Measurements from ENCODE around the gene HOTAIR. TPM values are rescaled to one million over a fixed set of nuclear protein-coding genes. Genes with fewer than 3 reads are reported as not detected.

The HOTAIR gene
- total and polyA plus RNA-seq, 2 donors (not counting 1 experiment from before 2014, with no cell fraction given): not detected

DNA sequence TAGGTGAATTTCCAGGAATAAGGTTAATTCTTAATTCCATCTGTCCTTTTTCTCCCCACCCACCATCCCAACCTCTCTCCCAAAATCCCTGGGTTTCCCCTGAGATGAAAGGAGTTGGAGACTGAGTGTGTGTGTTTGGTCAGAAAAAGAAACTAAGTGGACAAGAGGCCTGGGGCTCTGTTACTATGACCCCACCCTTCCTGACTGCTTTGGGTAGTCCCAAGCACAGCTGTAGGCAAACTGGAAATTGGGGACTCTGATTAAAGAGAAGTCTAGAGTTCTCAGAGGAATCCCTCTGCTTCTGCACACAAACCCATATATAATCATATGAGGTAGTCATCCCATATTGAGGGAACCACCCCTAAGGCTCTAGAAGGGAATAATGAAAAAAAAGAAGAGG, 27.0 kb downstream of the HOTAIR start:
- no peak overlapping the region for H3K4me3 ChIP-seq (replicated peaks in 1 of 4; ENCODE audit: control extremely low read depth in 1 of 4, insufficient read depth in 1 of 4, low read depth in 3 of 4, low read length in 4 of 4)
- H3K27ac ChIP-seq (ENCODE audit: insufficient read depth, low read length): no peak overlapping the region
- H3K79me2 ChIP-seq (ENCODE audit: control insufficient read depth, insufficient read depth, low read length): no peaks in the 10 kb centered on the region
- H4K20me1 ChIP-seq (ENCODE audit: control insufficient read depth, extremely low read depth, insufficient read depth, low read length): peaks cover 2% of the 10 kb centered on the region
- H3K36me3 ChIP-seq (ENCODE audit: control insufficient read depth, insufficient read depth, low read length): no peaks in the 10 kb centered on the region
- no peak overlapping the region for H2AFZ ChIP-seq (ENCODE audit: low read length)
- H3K9me3 ChIP-seq (ENCODE audit: control insufficient read depth, insufficient read depth, low read depth, low read length): no peaks in the 10 kb centered on the region
- no peaks in the 10 kb centered on the region for H3K4me1 ChIP-seq (ENCODE audit: control insufficient read depth, extremely low read depth, insufficient read depth, low read length)
- H3K27me3 ChIP-seq (ENCODE audit: control insufficient read depth, insufficient read depth, low read length): peaks cover 91% of the 10 kb centered on the region
- TF ChIP-seq EZH2 (IDR thresholded peaks at IDR 0.05; ENCODE audit: low read length, missing control alignments): no peak
- TF ChIP-seq, protein P1, sequence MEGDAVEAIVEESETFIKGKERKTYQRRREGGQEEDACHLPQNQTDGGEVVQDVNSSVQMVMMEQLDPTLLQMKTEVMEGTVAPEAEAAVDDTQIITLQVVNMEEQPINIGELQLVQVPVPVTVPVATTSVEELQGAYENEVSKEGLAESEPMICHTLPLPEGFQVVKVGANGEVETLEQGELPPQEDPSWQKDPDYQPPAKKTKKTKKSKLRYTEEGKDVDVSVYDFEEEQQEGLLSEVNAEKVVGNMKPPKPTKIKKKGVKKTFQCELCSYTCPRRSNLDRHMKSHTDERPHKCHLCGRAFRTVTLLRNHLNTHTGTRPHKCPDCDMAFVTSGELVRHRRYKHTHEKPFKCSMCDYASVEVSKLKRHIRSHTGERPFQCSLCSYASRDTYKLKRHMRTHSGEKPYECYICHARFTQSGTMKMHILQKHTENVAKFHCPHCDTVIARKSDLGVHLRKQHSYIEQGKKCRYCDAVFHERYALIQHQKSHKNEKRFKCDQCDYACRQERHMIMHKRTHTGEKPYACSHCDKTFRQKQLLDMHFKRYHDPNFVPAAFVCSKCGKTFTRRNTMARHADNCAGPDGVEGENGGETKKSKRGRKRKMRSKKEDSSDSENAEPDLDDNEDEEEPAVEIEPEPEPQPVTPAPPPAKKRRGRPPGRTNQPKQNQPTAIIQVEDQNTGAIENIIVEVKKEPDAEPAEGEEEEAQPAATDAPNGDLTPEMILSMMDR (conservative IDR thresholded peaks at IDR 0.05 in 1 of 2, IDR thresholded peaks at IDR 0.05 in 1 of 2; ENCODE audit: low read depth in 1 of 2, low read length in 2 of 2): no peak
- no peak overlapping the region for H3K9ac ChIP-seq (ENCODE audit: insufficient read depth, low read length)
- no peak overlapping the region for H3K4me2 ChIP-seq (ENCODE audit: extremely low read depth, insufficient read depth, low read length)
- DNase-seq (ENCODE audit: low read depth in 2 of 2): no peak

DNA sequence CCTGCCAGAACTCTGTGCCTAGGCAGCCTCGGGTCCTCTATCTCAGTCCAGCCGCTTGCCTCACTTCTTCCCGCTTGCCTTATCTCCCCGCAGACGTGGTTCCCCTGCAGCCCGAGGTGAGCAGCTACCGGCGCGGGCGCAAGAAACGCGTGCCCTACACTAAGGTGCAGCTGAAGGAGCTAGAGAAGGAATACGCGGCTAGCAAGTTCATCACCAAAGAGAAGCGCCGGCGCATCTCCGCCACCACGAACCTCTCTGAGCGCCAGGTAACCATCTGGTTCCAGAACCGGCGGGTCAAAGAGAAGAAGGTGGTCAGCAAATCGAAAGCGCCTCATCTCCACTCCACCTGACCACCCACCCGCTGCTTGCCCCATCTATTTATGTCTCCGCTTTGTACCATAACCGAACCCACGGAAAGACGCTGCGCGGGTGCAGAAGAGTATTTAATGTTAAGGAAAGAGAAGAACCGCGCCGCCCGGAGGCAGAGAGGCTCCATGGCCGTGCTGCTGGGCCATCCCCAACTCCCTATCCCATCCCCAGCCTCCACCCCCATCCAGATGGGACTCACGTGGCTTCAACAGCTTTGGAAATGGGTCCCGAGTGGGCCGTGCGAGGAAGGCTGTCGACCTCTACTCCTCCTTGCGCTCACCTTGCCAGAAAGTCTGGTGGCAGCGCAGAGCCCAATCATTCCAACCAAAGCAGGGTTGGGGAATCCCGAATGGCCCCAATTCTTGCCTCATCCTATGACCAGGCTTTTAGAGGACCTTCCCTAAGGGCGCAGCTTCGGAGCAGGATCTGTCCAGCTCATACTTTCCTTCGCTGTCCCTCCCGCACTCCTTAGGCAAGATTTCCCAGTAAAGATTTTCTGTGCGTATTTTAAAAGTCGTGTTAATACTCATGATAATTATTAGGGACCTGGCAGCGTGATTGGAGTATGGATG, 29.6 kb downstream of the HOTAIR start:
- Histone ChIP-seq H2AFZ (ENCODE audit: low read length) (no peak overlapping the region), H3K9ac (ENCODE audit: insufficient read depth, low read length) (no peak overlapping the region), H3K27ac (ENCODE audit: insufficient read depth, low read length) (no peak overlapping the region), H3K4me2 (ENCODE audit: extremely low read depth, insufficient read depth, low read length) (no peak overlapping the region), H3K9me3 (ENCODE audit: control insufficient read depth, insufficient read depth, low read depth, low read length) (no peaks in the 10 kb centered on the region), H3K79me2 (ENCODE audit: control insufficient read depth, insufficient read depth, low read length) (no peaks in the 10 kb centered on the region), H3K27me3 (ENCODE audit: control insufficient read depth, insufficient read depth, low read length) (peaks cover 81% of the 10 kb centered on the region), H3K4me3 (replicated peaks in 1 of 4; ENCODE audit: control extremely low read depth in 1 of 4, insufficient read depth in 1 of 4, low read depth in 3 of 4, low read length in 4 of 4) (no peak overlapping the region), H3K36me3 (ENCODE audit: control insufficient read depth, insufficient read depth, low read length) (no peaks in the 10 kb centered on the region), H4K20me1 (ENCODE audit: control insufficient read depth, extremely low read depth, insufficient read depth, low read length) (peaks cover 2% of the 10 kb centered on the region), H3K4me1 (ENCODE audit: control insufficient read depth, extremely low read depth, insufficient read depth, low read length) (no peaks in the 10 kb centered on the region)
- TF ChIP-seq, protein P1 (conservative IDR thresholded peaks at IDR 0.05 in 1 of 2, IDR thresholded peaks at IDR 0.05 in 1 of 2; ENCODE audit: low read depth in 1 of 2, low read length in 2 of 2): no peak
- TF ChIP-seq EZH2 (IDR thresholded peaks at IDR 0.05; ENCODE audit: low read length, missing control alignments): peak; percentile 89
- no peak for DNase-seq (ENCODE audit: low read depth in 2 of 2)

DNA sequence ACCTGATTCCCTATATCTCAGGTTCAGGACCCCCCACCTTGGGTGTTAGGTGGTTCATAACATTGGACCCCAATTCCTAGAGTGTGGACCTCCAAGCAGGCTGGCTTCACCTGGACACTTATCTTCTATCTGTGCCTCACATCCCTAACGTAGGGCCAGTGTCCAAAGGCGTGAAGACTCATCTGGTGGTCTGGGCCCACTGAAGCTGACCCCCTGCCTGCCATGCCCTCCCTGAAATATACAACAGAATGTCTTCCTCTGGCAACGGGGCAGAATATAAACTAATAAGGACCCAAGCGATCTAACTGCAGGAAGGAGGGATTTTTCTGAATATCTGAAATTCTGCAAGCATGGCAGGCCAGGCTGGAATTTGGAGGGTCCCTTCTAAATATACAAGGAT, 30.5 kb downstream of the HOTAIR start:
- Histone ChIP-seq H2AFZ (ENCODE audit: low read length) (no peak overlapping the region), H3K4me3 (replicated peaks in 1 of 4; ENCODE audit: control extremely low read depth in 1 of 4, insufficient read depth in 1 of 4, low read depth in 3 of 4, low read length in 4 of 4) (no peak overlapping the region), H3K4me1 (ENCODE audit: control insufficient read depth, extremely low read depth, insufficient read depth, low read length) (no peaks in the 10 kb centered on the region), H3K4me2 (ENCODE audit: extremely low read depth, insufficient read depth, low read length) (no peak overlapping the region), H4K20me1 (ENCODE audit: control insufficient read depth, extremely low read depth, insufficient read depth, low read length) (peaks cover 2% of the 10 kb centered on the region), H3K79me2 (ENCODE audit: control insufficient read depth, insufficient read depth, low read length) (no peaks in the 10 kb centered on the region), H3K9me3 (ENCODE audit: control insufficient read depth, insufficient read depth, low read depth, low read length) (no peaks in the 10 kb centered on the region), H3K27me3 (ENCODE audit: control insufficient read depth, insufficient read depth, low read length) (peaks cover 78% of the 10 kb centered on the region), H3K9ac (ENCODE audit: insufficient read depth, low read length) (no peak overlapping the region), H3K36me3 (ENCODE audit: control insufficient read depth, insufficient read depth, low read length) (no peaks in the 10 kb centered on the region), H3K27ac (ENCODE audit: insufficient read depth, low read length) (no peak overlapping the region)
- TF ChIP-seq, protein P1 (conservative IDR thresholded peaks at IDR 0.05 in 1 of 2, IDR thresholded peaks at IDR 0.05 in 1 of 2; ENCODE audit: low read depth in 1 of 2, low read length in 2 of 2): no peak
- no peak for TF ChIP-seq EZH2 (IDR thresholded peaks at IDR 0.05; ENCODE audit: low read length, missing control alignments)
- no peak for DNase-seq (ENCODE audit: low read depth in 2 of 2)
